Ishikawa (cell line): ENCODE data around the gene ZNF844.

Experiments used
- CEBPB ChIP-seq: IDR thresholded peaks from 2 replicates; pipeline ENCODE4 v1.6.1; 2012
- CREB1 ChIP-seq: IDR thresholded peaks from 2 replicates; pipeline ENCODE4 v1.6.1; 2012; ENCODE audit warnings: low read depth
- EGR1 ChIP-seq: IDR thresholded peaks from 2 replicates; pipeline ENCODE4 v1.6.1; 2012
- EP300 ChIP-seq: IDR thresholded peaks from 2 replicates; pipeline ENCODE4 v1.6.1; 2012; ENCODE audit warnings: borderline replicate concordance
- FOXM1 ChIP-seq: IDR thresholded peaks from 2 replicates; pipeline ENCODE4 v1.6.1; 2012; ENCODE audit warnings: low read depth, borderline replicate concordance
- NFIC ChIP-seq: IDR thresholded peaks from 2 replicates; pipeline ENCODE4 v1.6.1; 2012
- RAD21 ChIP-seq: IDR thresholded peaks from 2 replicates; pipeline ENCODE4 v1.6.1; 2012; ENCODE audit warnings: low read depth
- TAF1 ChIP-seq: IDR thresholded peaks from 2 replicates; pipeline ENCODE4 v1.6.1; 2012; ENCODE audit warnings: low read depth, mild to moderate bottlenecking
- TCF12 ChIP-seq: IDR thresholded peaks from 2 replicates; pipeline ENCODE4 v1.6.1; 2012; ENCODE audit warnings: low read depth
- TEAD4 ChIP-seq: IDR thresholded peaks from 2 replicates; pipeline ENCODE4 v1.6.1; 2012
- YY1 ChIP-seq: IDR thresholded peaks from 2 replicates; pipeline ENCODE4 v1.6.1; 2012; ENCODE audit warnings: low read depth
- ZBTB7A ChIP-seq: IDR thresholded peaks from 2 replicates; pipeline ENCODE4 v1.6.1; 2012; ENCODE audit warnings: low read depth
- TF ChIP-seq, protein P1 (sequence below): IDR thresholded peaks from 2 replicates; pipeline ENCODE4 v1.6.1; 2012; ENCODE audit warnings: low read depth, mild to moderate bottlenecking
- TF ChIP-seq, protein P2 (sequence below): IDR thresholded peaks from 2 replicates; pipeline ENCODE4 v1.6.1; 2012
- TF ChIP-seq, protein P3 (sequence below): IDR thresholded peaks from 2 replicates; pipeline ENCODE4 v1.6.1; 2012

ZNF844 gene

DNA sequence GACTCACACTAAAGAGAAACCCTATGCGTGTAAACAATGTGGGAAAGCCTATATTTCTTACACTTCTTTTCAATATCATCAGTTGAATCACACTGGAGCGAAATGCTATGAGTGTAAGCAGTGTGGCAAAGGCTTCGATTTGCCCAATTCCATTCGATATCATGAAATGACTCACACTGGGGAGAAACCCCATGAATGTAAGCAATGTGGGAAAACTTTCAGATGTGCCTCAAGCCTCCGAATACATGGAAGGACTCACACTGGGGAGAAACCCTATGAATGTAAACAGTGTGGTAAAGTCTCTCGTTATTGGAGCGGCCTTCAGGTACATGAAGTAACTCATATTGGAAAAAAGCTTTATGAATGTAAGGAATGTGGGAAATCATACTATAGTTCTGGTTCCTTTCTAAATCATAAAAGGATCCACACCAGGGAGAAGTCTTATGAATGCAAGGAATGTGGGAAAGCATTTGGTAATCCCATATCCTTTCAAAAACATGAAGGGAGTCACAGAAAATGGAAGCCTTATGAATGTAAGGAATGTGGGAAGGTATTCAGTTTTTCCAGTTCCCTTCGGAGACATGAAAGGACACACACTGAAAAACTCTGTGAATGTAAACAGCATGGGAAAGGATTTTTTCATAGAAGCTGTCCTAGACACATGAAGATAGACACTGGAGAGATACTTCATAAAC is 47.6 kb downstream of the ZNF844 start:
- TF ChIP-seq, protein P1, sequence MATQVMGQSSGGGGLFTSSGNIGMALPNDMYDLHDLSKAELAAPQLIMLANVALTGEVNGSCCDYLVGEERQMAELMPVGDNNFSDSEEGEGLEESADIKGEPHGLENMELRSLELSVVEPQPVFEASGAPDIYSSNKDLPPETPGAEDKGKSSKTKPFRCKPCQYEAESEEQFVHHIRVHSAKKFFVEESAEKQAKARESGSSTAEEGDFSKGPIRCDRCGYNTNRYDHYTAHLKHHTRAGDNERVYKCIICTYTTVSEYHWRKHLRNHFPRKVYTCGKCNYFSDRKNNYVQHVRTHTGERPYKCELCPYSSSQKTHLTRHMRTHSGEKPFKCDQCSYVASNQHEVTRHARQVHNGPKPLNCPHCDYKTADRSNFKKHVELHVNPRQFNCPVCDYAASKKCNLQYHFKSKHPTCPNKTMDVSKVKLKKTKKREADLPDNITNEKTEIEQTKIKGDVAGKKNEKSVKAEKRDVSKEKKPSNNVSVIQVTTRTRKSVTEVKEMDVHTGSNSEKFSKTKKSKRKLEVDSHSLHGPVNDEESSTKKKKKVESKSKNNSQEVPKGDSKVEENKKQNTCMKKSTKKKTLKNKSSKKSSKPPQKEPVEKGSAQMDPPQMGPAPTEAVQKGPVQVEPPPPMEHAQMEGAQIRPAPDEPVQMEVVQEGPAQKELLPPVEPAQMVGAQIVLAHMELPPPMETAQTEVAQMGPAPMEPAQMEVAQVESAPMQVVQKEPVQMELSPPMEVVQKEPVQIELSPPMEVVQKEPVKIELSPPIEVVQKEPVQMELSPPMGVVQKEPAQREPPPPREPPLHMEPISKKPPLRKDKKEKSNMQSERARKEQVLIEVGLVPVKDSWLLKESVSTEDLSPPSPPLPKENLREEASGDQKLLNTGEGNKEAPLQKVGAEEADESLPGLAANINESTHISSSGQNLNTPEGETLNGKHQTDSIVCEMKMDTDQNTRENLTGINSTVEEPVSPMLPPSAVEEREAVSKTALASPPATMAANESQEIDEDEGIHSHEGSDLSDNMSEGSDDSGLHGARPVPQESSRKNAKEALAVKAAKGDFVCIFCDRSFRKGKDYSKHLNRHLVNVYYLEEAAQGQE = no peak
- TF ChIP-seq TAF1 (no peak), TCF12 (no peak), CEBPB (no peak), CREB1 (no peak), FOXM1 (no peak), TEAD4 (no peak), ZBTB7A (no peak), EP300 (no peak), NFIC (no peak), RAD21 (no peak), EGR1 (no peak), YY1 (no peak)
- TF ChIP-seq, protein P2, sequence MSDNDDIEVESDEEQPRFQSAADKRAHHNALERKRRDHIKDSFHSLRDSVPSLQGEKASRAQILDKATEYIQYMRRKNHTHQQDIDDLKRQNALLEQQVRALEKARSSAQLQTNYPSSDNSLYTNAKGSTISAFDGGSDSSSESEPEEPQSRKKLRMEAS = no peak
- TF ChIP-seq, protein P3, sequence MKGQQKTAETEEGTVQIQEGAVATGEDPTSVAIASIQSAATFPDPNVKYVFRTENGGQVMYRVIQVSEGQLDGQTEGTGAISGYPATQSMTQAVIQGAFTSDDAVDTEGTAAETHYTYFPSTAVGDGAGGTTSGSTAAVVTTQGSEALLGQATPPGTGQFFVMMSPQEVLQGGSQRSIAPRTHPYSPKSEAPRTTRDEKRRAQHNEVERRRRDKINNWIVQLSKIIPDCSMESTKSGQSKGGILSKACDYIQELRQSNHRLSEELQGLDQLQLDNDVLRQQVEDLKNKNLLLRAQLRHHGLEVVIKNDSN = no peak

DNA sequence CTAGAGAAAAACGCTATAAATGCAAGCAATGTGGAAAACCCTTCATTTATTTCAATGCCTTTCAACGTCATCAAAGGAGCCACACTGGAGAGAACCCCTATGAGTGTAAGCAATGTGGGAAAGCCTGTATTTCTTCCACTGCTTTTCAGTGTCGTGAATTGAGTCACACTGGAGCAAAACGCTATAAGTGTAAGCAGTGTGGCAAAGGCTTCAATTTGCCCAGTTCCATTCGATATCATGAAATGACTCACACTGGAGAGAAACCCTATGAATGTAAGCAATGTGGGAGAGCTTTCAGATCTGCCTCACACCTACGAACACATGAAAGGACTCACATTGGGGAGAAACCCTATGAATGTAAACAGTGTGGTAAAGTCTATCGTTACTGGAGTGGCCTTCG is 48.2 kb downstream of the ZNF844 start:
- TF ChIP-seq YY1 (no peak), EGR1 (no peak), NFIC (no peak), TEAD4 (no peak), EP300 (no peak)
- TF ChIP-seq, protein P2 = no peak
- TF ChIP-seq, protein P1 = no peak

DNA sequence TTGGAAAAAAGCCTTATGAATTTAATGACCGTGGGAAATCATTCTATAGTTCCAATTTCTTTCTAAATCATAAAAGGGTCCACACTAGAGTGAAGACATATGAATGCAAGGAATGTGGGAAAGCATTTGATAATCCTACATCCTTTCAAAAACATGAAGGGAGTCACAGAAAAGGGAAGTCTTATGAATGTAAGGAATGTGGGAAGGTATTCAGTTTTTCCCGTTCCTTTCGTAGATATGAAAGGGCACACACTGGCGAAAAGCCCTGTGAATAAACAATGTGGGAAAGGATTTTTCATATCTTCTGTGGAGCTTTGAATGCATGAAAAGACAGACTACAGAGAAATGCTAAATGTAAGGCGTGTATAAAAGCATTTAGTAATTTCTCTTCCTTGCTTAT is 48.6 kb downstream of the ZNF844 start:
- TF ChIP-seq TAF1 = no peak
- TF ChIP-seq EGR1 = no peak
- TF ChIP-seq ZBTB7A = no peak
- TF ChIP-seq TEAD4 = no peak
- no peak for TF ChIP-seq CREB1
- TF ChIP-seq, protein P3 = no peak
- TF ChIP-seq, protein P1 = no peak

DNA sequence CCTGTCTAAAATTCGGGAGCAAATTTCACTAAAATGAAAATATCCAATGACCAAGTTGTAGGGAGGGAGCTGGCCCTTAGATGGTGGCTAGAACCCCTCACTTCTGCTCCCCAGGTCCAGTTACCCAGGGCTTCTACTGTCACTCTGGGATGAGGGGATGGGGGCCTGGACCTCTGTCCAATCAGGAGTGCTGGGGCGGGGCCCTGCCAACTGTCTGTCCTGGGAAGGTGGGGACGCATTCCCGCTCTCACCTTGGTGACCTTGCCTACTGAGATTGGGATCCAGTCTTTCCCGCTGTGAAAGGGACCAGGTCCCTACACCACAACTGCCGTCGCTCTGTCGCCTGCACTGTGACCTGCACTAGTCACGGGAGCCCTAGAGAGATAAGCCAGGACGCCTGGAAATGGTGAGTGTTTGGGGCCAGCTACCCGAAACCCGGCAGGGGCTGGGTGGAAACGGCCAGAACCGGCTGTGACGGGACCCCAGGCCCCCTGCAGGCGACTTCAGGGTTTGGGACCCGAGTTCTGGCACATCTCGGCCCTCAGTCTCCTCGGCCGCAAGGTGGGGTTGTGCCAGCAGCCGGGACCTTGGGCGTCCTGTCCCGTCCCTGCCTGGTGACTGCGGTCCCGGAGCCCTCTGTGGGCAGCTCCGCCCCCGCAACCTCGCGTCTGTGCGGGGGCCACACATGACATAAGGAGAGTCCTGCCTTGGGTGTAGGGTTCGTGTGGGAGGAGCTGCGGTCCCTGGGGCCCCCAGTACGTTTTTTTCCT is 52.9 kb downstream of the ZNF844 start:
- TF ChIP-seq EGR1 (no peak), FOXM1 (no peak), RAD21 (no peak), ZBTB7A (no peak), CREB1 (no peak)
- TF ChIP-seq, protein P2 = no peak
